DND-41 (cell line): ENCODE data around the gene DYRK1A.

ENCODE experiments used
- ATAC-seq: fragments of 200-7000 bp; cut with Tn5 transposase; 3 replicates; pipeline ENCODE4 v1.9.1; 2021; ENCODE audit warnings: low read depth; ENCODE audit not compliant: insufficient read depth
- DNase-seq: peaks from one replicate; pipeline ENCODE4 v3.0.0-alpha.2; 2020
- H2AFZ ChIP-seq: 2 replicates; pipeline ENCODE4 v1.6.0; 2012; ENCODE audit warnings: low read depth, low read length
- H3K27ac ChIP-seq: 2 replicates; pipeline ENCODE4 v1.5.1; 2012; ENCODE audit warnings: low read length, inconsistent platforms
- H3K27me3 ChIP-seq: fragments of 200-600 bp; sonication (generic); 2 replicates; pipeline ENCODE4 v1.6.0; 2012; ENCODE audit warnings: low read length, mild to moderate bottlenecking, inconsistent platforms; ENCODE audit not compliant: insufficient read depth, poor library complexity
- H3K36me3 ChIP-seq: 2 replicates; pipeline ENCODE4 v1.5.1; 2012; ENCODE audit warnings: low read length, inconsistent platforms; ENCODE audit not compliant: insufficient read depth
- H3K4me1 ChIP-seq: 2 replicates; pipeline ENCODE4 v1.5.1; 2012; ENCODE audit warnings: mild to moderate bottlenecking, low read length; ENCODE audit not compliant: insufficient read depth
- H3K4me2 ChIP-seq: 2 replicates; pipeline ENCODE4 v1.6.0; 2012; ENCODE audit warnings: mild to moderate bottlenecking, moderate library complexity, low read length, inconsistent platforms; ENCODE audit not compliant: insufficient read depth
- H3K4me3 ChIP-seq, 2 experiments: fragments of 200-600 bp in 1 of 2; shearing (Covaris generic) in 1 of 2; 2 replicates each; pipeline ENCODE4 v1.5.1; 2012 to 2016; ENCODE audit warnings: inconsistent platforms in 2 of 2, low read length in 2 of 2, mild to moderate bottlenecking in 2 of 2, low read depth in 1 of 2, moderate library complexity in 1 of 2
- H3K79me2 ChIP-seq: 2 replicates; pipeline ENCODE4 v1.6.0; 2012; ENCODE audit warnings: low read length, inconsistent platforms; ENCODE audit not compliant: insufficient read depth
- H3K9ac ChIP-seq: 2 replicates; pipeline ENCODE4 v1.6.0; 2012; ENCODE audit warnings: low read depth, mild to moderate bottlenecking, inconsistent platforms, low read length, moderate library complexity
- H3K9me3 ChIP-seq: 2 replicates; pipeline ENCODE4 v1.5.1; 2012; ENCODE audit warnings: low read length, moderate library complexity, mild to moderate bottlenecking, inconsistent platforms; ENCODE audit not compliant: insufficient read depth, severe bottlenecking
- H4K20me1 ChIP-seq: 2 replicates; pipeline ENCODE4 v1.6.0; 2012; ENCODE audit warnings: low read length; ENCODE audit not compliant: insufficient read depth
- CTCF ChIP-seq: IDR thresholded peaks from 2 replicates; pipeline ENCODE4 v1.5.1; 2012; ENCODE audit warnings: borderline replicate concordance, low read length, moderate library complexity, mild to moderate bottlenecking; ENCODE audit not compliant: poor library complexity, severe bottlenecking; ENCODE audit errors: extremely low read depth
- EZH2 ChIP-seq: IDR thresholded peaks from 3 replicates; pipeline ENCODE4 v1.6.1; 2012; ENCODE audit warnings: borderline replicate concordance, low read depth, mild to moderate bottlenecking, moderate library complexity, low read length, inconsistent platforms; ENCODE audit not compliant: severe bottlenecking

Gene DYRK1A

GRCh38 chr21:37459575-37459974, 93.0 kb downstream of the DYRK1A start:
- Histone ChIP-seq H4K20me1 (peaks cover 84% of the 10 kb centered on the region), H3K4me3 (no peak overlapping the region)

GRCh38 chr21:37460196-37460595, 93.6 kb downstream of the DYRK1A start:
- peaks cover 100% of the 10 kb centered on the region for H3K79me2 ChIP-seq
- H3K9me3 ChIP-seq, result no peaks in the 10 kb centered on the region
- H4K20me1 ChIP-seq, result peaks cover 85% of the 10 kb centered on the region
- H2AFZ ChIP-seq, result no peak overlapping the region
- DNase-seq (no peak), ATAC-seq (no peak)
- H3K4me3 ChIP-seq, result no peak overlapping the region
- no peak overlapping the region for H3K27ac ChIP-seq
- H3K4me2 ChIP-seq, result no peak overlapping the region
- no peak overlapping the region for H3K9ac ChIP-seq
- peaks cover 23% of the 10 kb centered on the region for H3K36me3 ChIP-seq
- H3K4me1 ChIP-seq, result peaks cover 4% of the 10 kb centered on the region; the same call in 1 of the 2 replicates
- TF ChIP-seq EZH2, result no peak
- peak; percentile 39 for TF ChIP-seq CTCF
- no peaks in the 10 kb centered on the region for H3K27me3 ChIP-seq

More at GRCh38 chr21:37459575-37459974, 93.0 kb downstream of the DYRK1A start:
- DNase-seq, result no peak
- H3K4me2 ChIP-seq, result no peak overlapping the region
- no peak overlapping the region for H3K27ac ChIP-seq
- no peak for ATAC-seq
- no peaks in the 10 kb centered on the region for H3K27me3 ChIP-seq
- no peak overlapping the region for H2AFZ ChIP-seq
- H3K9ac ChIP-seq, result no peak overlapping the region
- no peaks in the 10 kb centered on the region for H3K9me3 ChIP-seq
- peaks cover 100% of the 10 kb centered on the region for H3K79me2 ChIP-seq
- TF ChIP-seq EZH2 (no peak), CTCF (no peak)
- peaks cover 20% of the 10 kb centered on the region for H3K36me3 ChIP-seq
- peaks cover 4% of the 10 kb centered on the region; the same call in 1 of the 2 replicates for H3K4me1 ChIP-seq

GRCh38 chr21:37461479-37461878, 94.9 kb downstream of the DYRK1A start:
- Histone ChIP-seq H3K4me2 (no peak overlapping the region), H3K4me1 (peaks cover 4% of the 10 kb centered on the region; the same call in 1 of the 2 replicates), H2AFZ (no peak overlapping the region), H3K9me3 (no peaks in the 10 kb centered on the region), H3K4me3 (no peak overlapping the region), H3K9ac (no peak overlapping the region), H3K27me3 (no peaks in the 10 kb centered on the region), H3K36me3 (peaks cover 16% of the 10 kb centered on the region), H3K27ac (no peak overlapping the region), H4K20me1 (peaks cover 81% of the 10 kb centered on the region), H3K79me2 (peaks cover 100% of the 10 kb centered on the region)
- DNase-seq, result no peak
- no peak for TF ChIP-seq CTCF
- no peak for TF ChIP-seq EZH2
- no peak for ATAC-seq
